ENCODE data around the gene HOXA3. TPM values are rescaled to one million over a fixed set of nuclear protein-coding genes. Genes with fewer than 3 reads are reported as not detected.

Gene HOXA3
- total and polyA plus RNA-seq, 2 of the 13 experiments (the other 11 are each of a cell fraction or from before 2014, with no cell fraction given) = 2.9 to 4.6 TPM

DNA sequence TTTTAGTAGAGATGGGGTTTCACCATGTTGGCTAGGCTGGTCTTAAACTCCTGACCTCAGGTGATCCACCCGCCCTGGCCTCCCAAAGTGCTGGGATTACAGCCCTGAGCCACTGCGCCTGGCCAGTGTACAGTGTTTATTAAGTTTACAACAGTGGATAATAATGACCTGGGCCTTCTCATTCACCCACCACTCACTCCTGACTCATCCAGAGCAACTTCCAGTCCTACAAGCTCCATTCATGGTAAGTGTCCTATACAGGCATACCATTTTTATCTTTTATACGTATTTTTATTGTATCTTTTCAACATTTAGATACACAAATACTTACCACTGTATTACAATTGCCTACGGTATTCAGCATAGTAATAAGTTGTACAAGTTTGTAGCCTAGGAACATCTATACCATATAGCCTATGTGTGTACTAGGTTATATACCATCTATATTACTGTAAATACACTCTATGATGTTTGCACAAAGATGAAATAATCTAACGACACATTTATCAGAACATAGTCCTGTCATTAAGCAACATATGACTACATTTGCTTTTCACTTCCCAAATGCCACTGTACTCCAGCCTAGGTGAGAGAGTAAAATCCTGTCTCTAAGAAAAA, 73.7 kb downstream of the HOXA3 start:
- H3K79me2 ChIP-seq (ENCODE audit: insufficient read depth, low read length) = no peaks in the 10 kb centered on the region
- H3K4me1 ChIP-seq (ENCODE audit: insufficient read depth, low read length) = peaks cover 26% of the 10 kb centered on the region
- BruUV-seq (replicated peaks) = no TSS peak
- H3K9me3 ChIP-seq (ENCODE audit: low read length) = no peaks in the 10 kb centered on the region
- intact Hi-C loops (cut with micrococcal nuclease; ENCODE audit: unreplicated experiment) = no loop called here
- ChIA-PET POLR2A (no interaction called here), CTCF (ENCODE audit: low intra/inter-chr PET ratio, low total read pairs) (no interaction called here)
- no peak overlapping the region for H2AFZ ChIP-seq (ENCODE audit: low read length)
- 71% methylated on average over 5 of the region's 5 CpGs for WGBS (ENCODE audit: low lambda C conversion rate)
- no peak overlapping the region for H3K4me3 ChIP-seq (replicated peaks in 1 of 3; ENCODE audit: insufficient read depth in 1 of 3, low read depth in 2 of 3, low read length in 3 of 3)
- no peak overlapping the region for H3K9ac ChIP-seq (ENCODE audit: insufficient read depth, low read depth, low read length)
- H3K36me3 ChIP-seq (replicated peaks in 1 of 2; ENCODE audit: control insufficient read depth in 1 of 2, insufficient read depth in 2 of 2, low read length in 2 of 2) = no peaks in the 10 kb centered on the region
- DNase-seq (ENCODE audit: low spot score) = no peak
- H4K20me1 ChIP-seq (ENCODE audit: insufficient read depth, low read length) = no peaks in the 10 kb centered on the region
- FAIRE-seq = no peak
- no peaks in the 10 kb centered on the region for H3K27me3 ChIP-seq (ENCODE audit: control insufficient read depth in 1 of 2, insufficient read depth in 2 of 2, low read length in 2 of 2)
- no peak overlapping the region for H3K4me2 ChIP-seq (ENCODE audit: low read depth, low read length)
- in situ Hi-C loops (cut with HindIII; ENCODE audit: extremely low pct_ligation_motif_present, low pct_unique_long_range_greater_than_20kb) = no loop called here
- no peak for ATAC-seq
- H3K27ac ChIP-seq (ENCODE audit: extremely low read length, insufficient read depth, low read length) = no peak overlapping the region
- TF ChIP-seq, protein P1, sequence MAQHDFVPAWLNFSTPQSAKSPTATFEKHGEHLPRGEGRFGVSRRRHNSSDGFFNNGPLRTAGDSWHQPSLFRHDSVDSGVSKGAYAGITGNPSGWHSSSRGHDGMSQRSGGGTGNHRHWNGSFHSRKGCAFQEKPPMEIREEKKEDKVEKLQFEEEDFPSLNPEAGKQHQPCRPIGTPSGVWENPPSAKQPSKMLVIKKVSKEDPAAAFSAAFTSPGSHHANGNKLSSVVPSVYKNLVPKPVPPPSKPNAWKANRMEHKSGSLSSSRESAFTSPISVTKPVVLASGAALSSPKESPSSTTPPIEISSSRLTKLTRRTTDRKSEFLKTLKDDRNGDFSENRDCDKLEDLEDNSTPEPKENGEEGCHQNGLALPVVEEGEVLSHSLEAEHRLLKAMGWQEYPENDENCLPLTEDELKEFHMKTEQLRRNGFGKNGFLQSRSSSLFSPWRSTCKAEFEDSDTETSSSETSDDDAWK (CRISPR knock-in tag; IDR thresholded peaks at IDR 0.05) = no peak
- TF ChIP-seq FOXO1 (CRISPR knock-in tag; IDR thresholded peaks at IDR 0.05) (no peak), MAFK (conservative IDR thresholded peaks at IDR 0.05 in 1 of 2, IDR thresholded peaks at IDR 0.05 in 1 of 2; ENCODE audit: low read length in 2 of 2) (no peak), NFE2L2 (IDR thresholded peaks at IDR 0.05; ENCODE audit: low read length) (no peak), PCBP1 (IDR thresholded peaks at IDR 0.05; ENCODE audit: borderline replicate concordance, low read depth, low read length) (no peak), KAT7 (CRISPR knock-in tag; IDR thresholded peaks at IDR 0.05; ENCODE audit: borderline replicate concordance) (no peak), GATAD2A (CRISPR knock-in tag; IDR thresholded peaks at IDR 0.05) (no peak), ZNF75D (CRISPR knock-in tag; IDR thresholded peaks at IDR 0.05; ENCODE audit: borderline replicate concordance) (no peak), SATB2 (CRISPR knock-in tag; IDR thresholded peaks at IDR 0.05) (no peak), ZKSCAN5 (CRISPR knock-in tag; IDR thresholded peaks at IDR 0.05) (no peak), ZNF839 (CRISPR knock-in tag; IDR thresholded peaks at IDR 0.05; ENCODE audit: borderline replicate concordance) (no peak), ZNF780A (CRISPR knock-in tag; IDR thresholded peaks at IDR 0.05) (no peak), HOXA7 (CRISPR knock-in tag; IDR thresholded peaks at IDR 0.05) (no peak)
- TF ChIP-seq, protein P2, sequence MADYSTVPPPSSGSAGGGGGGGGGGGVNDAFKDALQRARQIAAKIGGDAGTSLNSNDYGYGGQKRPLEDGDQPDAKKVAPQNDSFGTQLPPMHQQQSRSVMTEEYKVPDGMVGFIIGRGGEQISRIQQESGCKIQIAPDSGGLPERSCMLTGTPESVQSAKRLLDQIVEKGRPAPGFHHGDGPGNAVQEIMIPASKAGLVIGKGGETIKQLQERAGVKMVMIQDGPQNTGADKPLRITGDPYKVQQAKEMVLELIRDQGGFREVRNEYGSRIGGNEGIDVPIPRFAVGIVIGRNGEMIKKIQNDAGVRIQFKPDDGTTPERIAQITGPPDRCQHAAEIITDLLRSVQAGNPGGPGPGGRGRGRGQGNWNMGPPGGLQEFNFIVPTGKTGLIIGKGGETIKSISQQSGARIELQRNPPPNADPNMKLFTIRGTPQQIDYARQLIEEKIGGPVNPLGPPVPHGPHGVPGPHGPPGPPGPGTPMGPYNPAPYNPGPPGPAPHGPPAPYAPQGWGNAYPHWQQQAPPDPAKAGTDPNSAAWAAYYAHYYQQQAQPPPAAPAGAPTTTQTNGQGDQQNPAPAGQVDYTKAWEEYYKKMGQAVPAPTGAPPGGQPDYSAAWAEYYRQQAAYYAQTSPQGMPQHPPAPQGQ (CRISPR knock-in tag; IDR thresholded peaks at IDR 0.05; ENCODE audit: borderline replicate concordance) = no peak
- TF ChIP-seq, protein P3, sequence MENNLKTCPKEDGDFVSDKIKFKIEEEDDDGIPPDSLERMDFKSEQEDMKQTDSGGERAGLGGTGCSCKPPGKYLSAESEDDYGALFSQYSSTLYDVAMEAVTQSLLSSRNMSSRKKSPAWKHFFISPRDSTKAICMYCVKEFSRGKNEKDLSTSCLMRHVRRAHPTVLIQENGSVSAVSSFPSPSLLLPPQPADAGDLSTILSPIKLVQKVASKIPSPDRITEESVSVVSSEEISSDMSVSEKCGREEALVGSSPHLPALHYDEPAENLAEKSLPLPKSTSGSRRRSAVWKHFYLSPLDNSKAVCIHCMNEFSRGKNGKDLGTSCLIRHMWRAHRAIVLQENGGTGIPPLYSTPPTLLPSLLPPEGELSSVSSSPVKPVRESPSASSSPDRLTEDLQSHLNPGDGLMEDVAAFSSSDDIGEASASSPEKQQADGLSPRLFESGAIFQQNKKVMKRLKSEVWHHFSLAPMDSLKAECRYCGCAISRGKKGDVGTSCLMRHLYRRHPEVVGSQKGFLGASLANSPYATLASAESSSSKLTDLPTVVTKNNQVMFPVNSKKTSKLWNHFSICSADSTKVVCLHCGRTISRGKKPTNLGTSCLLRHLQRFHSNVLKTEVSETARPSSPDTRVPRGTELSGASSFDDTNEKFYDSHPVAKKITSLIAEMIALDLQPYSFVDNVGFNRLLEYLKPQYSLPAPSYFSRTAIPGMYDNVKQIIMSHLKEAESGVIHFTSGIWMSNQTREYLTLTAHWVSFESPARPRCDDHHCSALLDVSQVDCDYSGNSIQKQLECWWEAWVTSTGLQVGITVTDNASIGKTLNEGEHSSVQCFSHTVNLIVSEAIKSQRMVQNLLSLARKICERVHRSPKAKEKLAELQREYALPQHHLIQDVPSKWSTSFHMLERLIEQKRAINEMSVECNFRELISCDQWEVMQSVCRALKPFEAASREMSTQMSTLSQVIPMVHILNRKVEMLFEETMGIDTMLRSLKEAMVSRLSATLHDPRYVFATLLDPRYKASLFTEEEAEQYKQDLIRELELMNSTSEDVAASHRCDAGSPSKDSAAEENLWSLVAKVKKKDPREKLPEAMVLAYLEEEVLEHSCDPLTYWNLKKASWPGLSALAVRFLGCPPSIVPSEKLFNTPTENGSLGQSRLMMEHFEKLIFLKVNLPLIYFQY (CRISPR knock-in tag; IDR thresholded peaks at IDR 0.05; ENCODE audit: borderline replicate concordance) = no peak
- TF ChIP-seq, protein P4, sequence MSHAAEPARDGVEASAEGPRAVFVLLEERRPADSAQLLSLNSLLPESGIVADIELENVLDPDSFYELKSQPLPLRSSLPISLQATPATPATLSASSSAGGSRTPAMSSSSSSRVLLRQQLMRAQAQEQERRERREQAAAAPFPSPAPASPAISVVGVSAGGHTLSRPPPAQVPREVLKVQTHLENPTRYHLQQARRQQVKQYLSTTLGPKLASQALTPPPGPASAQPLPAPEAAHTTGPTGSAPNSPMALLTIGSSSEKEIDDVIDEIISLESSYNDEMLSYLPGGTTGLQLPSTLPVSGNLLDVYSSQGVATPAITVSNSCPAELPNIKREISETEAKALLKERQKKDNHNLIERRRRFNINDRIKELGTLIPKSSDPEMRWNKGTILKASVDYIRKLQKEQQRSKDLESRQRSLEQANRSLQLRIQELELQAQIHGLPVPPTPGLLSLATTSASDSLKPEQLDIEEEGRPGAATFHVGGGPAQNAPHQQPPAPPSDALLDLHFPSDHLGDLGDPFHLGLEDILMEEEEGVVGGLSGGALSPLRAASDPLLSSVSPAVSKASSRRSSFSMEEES (CRISPR knock-in tag; IDR thresholded peaks at IDR 0.05) = no peak
- TF ChIP-seq, protein P5, sequence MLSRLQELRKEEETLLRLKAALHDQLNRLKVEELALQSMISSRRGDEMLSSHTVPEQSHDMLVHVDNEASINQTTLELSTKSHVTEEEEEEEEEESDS (CRISPR knock-in tag; IDR thresholded peaks at IDR 0.05; ENCODE audit: borderline replicate concordance) = no peak

Measured in HepG2 (cell line).